Rectal smooth muscle tissue (tissue), 1 donor: ENCODE results near the gene NKTR.

ENCODE experiments used
- H3K27ac ChIP-seq: one replicate; pipeline ENCODE4 v1.7.0; 2013; ENCODE audit warnings: low read depth, low read length, inconsistent platforms
- H3K27me3 ChIP-seq: one replicate; pipeline ENCODE4 v1.7.0; 2013; ENCODE audit warnings: low read length; ENCODE audit not compliant: control insufficient read depth, insufficient read depth
- H3K36me3 ChIP-seq: one replicate; pipeline ENCODE4 v1.7.0; 2013; ENCODE audit warnings: low read length; ENCODE audit not compliant: control insufficient read depth, insufficient read depth
- H3K4me1 ChIP-seq: one replicate; pipeline ENCODE4 v1.7.0; 2013; ENCODE audit warnings: low read length; ENCODE audit not compliant: control insufficient read depth, insufficient read depth
- H3K4me3 ChIP-seq: one replicate; pipeline ENCODE4 v1.7.0; 2013; ENCODE audit warnings: low read length
- H3K9ac ChIP-seq: one replicate; pipeline ENCODE4 v1.7.0; 2013; ENCODE audit warnings: low read length

The NKTR gene

DNA sequence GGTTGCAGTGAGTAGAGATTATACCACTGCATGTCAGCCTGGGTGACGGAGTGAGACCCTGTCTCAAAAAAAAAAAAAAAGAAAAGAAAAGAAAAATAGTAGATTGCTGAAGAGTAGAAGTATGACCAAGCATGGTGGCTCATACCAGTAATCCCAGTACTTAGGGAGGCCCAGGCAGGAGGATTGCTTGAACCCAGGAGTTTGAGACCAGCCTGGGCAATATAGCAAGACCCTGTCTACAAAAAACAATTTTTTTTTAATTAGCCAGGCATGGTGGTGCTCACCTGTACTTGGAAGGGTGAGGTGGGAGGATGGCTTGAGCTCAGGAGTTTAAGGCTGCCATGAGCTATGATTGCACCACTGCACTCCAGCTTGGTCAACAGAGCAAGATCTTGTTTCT lies 2.5 kb downstream of the NKTR start:
- Histone ChIP-seq H3K4me3 (no peak overlapping the region), H3K4me1 (peaks cover 15% of the 10 kb centered on the region), H3K36me3 (no peaks in the 10 kb centered on the region)

GRCh38 chr3:42605546-42606173 lies 5.2 kb downstream of the NKTR start:
- no peaks in the 10 kb centered on the region for H3K27me3 ChIP-seq
- H3K36me3 ChIP-seq = peaks cover 2% of the 10 kb centered on the region
- no peak overlapping the region for H3K9ac ChIP-seq
- H3K27ac ChIP-seq = no peak overlapping the region
- no peak overlapping the region for H3K4me3 ChIP-seq
- peaks cover 18% of the 10 kb centered on the region for H3K4me1 ChIP-seq

More for the DNA sequence above, 2.5 kb downstream of the NKTR start:
- H3K27me3 ChIP-seq = no peaks in the 10 kb centered on the region
- H3K9ac ChIP-seq = no peak overlapping the region
- no peak overlapping the region for H3K27ac ChIP-seq

DNA sequence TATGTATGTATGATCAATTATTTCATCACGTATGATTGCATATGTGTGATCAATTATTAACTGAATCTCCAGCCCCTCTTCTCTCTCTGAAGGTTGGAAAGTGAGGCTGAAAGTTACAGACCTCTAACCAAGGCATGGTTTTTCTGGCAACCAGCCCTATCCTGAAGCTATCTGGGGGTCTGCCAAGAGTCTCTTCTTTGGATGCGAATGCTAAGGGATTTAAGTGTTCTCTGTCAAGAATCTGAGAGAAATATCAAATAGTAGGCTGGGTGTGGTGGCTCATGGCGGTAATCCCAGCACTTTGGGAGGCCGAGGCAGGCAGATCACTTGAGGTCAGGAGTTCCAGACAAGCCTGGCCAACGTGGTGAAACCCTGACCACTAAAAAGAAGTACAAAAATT lies 8.1 kb downstream of the NKTR start:
- H3K4me3 ChIP-seq = no peak overlapping the region
- H3K9ac ChIP-seq = no peak overlapping the region
- H3K27ac ChIP-seq = no peak overlapping the region
- peaks cover 4% of the 10 kb centered on the region for H3K36me3 ChIP-seq
- H3K4me1 ChIP-seq = peaks cover 5% of the 10 kb centered on the region
- no peaks in the 10 kb centered on the region for H3K27me3 ChIP-seq

GRCh38 chr3:42610976-42611375 lies 10.5 kb downstream of the NKTR start:
- Histone ChIP-seq H3K36me3 (peaks cover 4% of the 10 kb centered on the region), H3K27me3 (no peaks in the 10 kb centered on the region), H3K9ac (no peak overlapping the region), H3K27ac (no peak overlapping the region), H3K4me1 (peaks cover 5% of the 10 kb centered on the region), H3K4me3 (no peak overlapping the region)

- Histone ChIP-seq H3K36me3 (peaks cover 4% of the 10 kb centered on the region), H3K4me1 (peaks cover 5% of the 10 kb centered on the region), H3K27me3 (no peaks in the 10 kb centered on the region), H3K4me3 (no peak overlapping the region), H3K27ac (no peak overlapping the region), H3K9ac (no peak overlapping the region)
Measured at GRCh38 chr3:42612217-42612616, 11.7 kb downstream of the NKTR start.

- peaks cover 4% of the 10 kb centered on the region for H3K36me3 ChIP-seq
- no peaks in the 10 kb centered on the region for H3K27me3 ChIP-seq
- no peak overlapping the region for H3K27ac ChIP-seq
- peaks cover 5% of the 10 kb centered on the region for H3K4me1 ChIP-seq
- H3K4me3 ChIP-seq = no peak overlapping the region
- no peak overlapping the region for H3K9ac ChIP-seq
Measured at GRCh38 chr3:42612928-42613327, 12.4 kb downstream of the NKTR start.

DNA sequence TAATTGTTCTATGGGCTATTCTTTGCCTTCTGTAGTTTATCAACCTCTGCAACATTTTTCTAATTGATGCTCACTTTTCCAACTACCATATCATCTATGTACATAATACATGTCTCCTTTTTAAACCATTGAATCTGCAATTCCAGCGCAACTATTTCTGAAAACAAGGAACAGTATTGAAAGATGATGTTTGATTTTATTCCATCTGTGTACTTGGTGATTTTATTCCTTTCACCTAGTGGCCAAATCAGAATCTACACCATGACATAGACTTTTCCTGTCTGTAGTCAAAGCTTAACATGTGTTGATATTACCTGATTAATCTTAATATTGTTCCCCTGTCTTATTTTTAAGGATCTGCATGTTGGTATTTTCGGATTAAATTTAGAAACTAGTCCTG lies 13.0 kb downstream of the NKTR start:
- Histone ChIP-seq H3K4me1 (peaks cover 2% of the 10 kb centered on the region), H3K27ac (no peak overlapping the region), H3K9ac (no peak overlapping the region), H3K27me3 (no peaks in the 10 kb centered on the region), H3K4me3 (no peak overlapping the region), H3K36me3 (peaks cover 4% of the 10 kb centered on the region)

DNA sequence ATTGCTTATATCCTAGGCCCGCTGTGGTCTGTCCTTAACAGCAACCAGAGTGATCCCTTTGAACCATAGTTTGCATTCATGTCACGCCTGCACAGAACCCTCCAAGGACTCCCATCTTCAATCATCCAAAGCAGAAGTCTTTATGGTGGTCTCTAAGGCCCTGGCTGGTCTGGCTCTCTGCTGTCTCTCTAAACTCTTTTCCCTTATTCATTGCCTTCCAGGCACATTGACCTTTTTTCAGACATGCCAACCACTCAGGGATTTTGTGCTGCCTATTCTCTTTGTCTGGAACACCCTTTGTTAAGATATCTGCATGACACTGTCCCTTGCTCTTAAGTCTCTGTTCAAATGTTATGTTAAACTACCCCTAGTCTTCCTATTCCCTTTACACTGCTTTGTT lies 31.1 kb downstream of the NKTR start:
- Histone ChIP-seq H3K9ac (no peak overlapping the region), H3K27ac (no peak overlapping the region), H3K4me3 (no peak overlapping the region), H3K27me3 (no peaks in the 10 kb centered on the region), H3K36me3 (peaks cover 17% of the 10 kb centered on the region), H3K4me1 (no peaks in the 10 kb centered on the region)

- H3K4me1 ChIP-seq = no peaks in the 10 kb centered on the region
- peaks cover 19% of the 10 kb centered on the region for H3K36me3 ChIP-seq
- no peaks in the 10 kb centered on the region for H3K27me3 ChIP-seq
- H3K27ac ChIP-seq = no peak overlapping the region
- no peak overlapping the region for H3K4me3 ChIP-seq
- no peak overlapping the region for H3K9ac ChIP-seq
Measured at GRCh38 chr3:42632146-42632545, 31.7 kb downstream of the NKTR start.

GRCh38 chr3:42633544-42633943 lies 33.1 kb downstream of the NKTR start:
- no peak overlapping the region for H3K27ac ChIP-seq
- peaks cover 2% of the 10 kb centered on the region for H3K4me1 ChIP-seq
- no peak overlapping the region for H3K4me3 ChIP-seq
- H3K27me3 ChIP-seq = no peaks in the 10 kb centered on the region
- peaks cover 32% of the 10 kb centered on the region for H3K36me3 ChIP-seq
- H3K9ac ChIP-seq = no peak overlapping the region

GRCh38 chr3:42635111-42635510 lies 34.6 kb downstream of the NKTR start:
- no peaks in the 10 kb centered on the region for H3K27me3 ChIP-seq
- no peak overlapping the region for H3K9ac ChIP-seq
- peaks cover 2% of the 10 kb centered on the region for H3K4me1 ChIP-seq
- H3K36me3 ChIP-seq = peaks cover 33% of the 10 kb centered on the region
- no peak overlapping the region for H3K4me3 ChIP-seq
- no peak overlapping the region for H3K27ac ChIP-seq

DNA sequence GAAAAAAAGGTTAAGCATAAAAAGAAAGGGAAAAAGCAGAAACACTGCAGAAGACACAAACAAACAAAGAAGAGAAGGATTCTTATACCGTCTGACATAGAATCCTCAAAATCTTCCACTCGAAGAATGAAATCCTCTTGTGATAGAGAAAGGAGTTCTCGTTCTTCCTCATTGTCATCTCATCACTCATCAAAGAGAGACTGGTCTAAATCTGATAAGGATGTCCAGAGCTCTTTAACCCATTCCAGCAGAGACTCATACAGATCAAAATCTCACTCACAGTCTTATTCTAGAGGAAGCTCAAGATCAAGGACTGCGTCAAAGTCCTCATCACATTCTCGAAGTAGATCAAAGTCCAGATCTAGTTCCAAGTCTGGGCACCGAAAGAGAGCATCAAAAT lies 36.5 kb downstream of the NKTR start:
- no peak overlapping the region for H3K27ac ChIP-seq
- H3K36me3 ChIP-seq = peaks cover 35% of the 10 kb centered on the region
- no peak overlapping the region for H3K9ac ChIP-seq
- H3K4me3 ChIP-seq = no peak overlapping the region
- H3K27me3 ChIP-seq = no peaks in the 10 kb centered on the region
- peaks cover 2% of the 10 kb centered on the region for H3K4me1 ChIP-seq

- H3K4me3 ChIP-seq = no peak overlapping the region
- no peak overlapping the region for H3K27ac ChIP-seq
- H3K27me3 ChIP-seq = no peaks in the 10 kb centered on the region
- no peak overlapping the region for H3K9ac ChIP-seq
- H3K4me1 ChIP-seq = peaks cover 2% of the 10 kb centered on the region
- peaks cover 38% of the 10 kb centered on the region for H3K36me3 ChIP-seq
Measured at GRCh38 chr3:42638339-42638842, 37.9 kb downstream of the NKTR start.
